CD4-positive, alpha-beta T cell (primary cell): Measurements from ENCODE around the gene GRID1. TPM values are rescaled to one million over a fixed set of nuclear protein-coding genes. Genes with fewer than 3 reads are reported as not detected.

Experiments used
- ATAC-seq: fragments of 200-7000 bp; cut with Tn5 transposase; one replicate; pipeline ENCODE4 v1.10.0; 2022; ENCODE audit warnings: mild to moderate bottlenecking; ENCODE audit not compliant: poor library complexity
- CTCF ChIA-PET: fragments of 350-600 bp; sonication (Branson Sonifier 250); formaldehyde crosslinking; loops from one replicate; lab custom pipeline; 2021; ENCODE audit warnings: antibody characterized with exemption, inconsistent platforms; lab: Charles Lee
- POLR2A ChIA-PET: fragments of 350-600 bp; sonication (Branson Sonifier 250); formaldehyde crosslinking; loops from one replicate; lab custom pipeline; 2021; ENCODE audit warnings: antibody characterized with exemption, inconsistent platforms; lab: Charles Lee
- DNase-seq, 14 experiments: peaks; one replicate each; pipeline ENCODE4 v3.0.0-alpha.2; 2013 to 2020; ENCODE audit warnings: mixed read lengths in 2 of 14
- H3K27ac ChIP-seq, 2 donors: one replicate each; pipeline versions ENCODE4 v1.5.1 to v1.7.0; 2013; ENCODE audit warnings: low read length in 2 of 2, low read depth in 1 of 2, mild to moderate bottlenecking in 1 of 2
- H3K27me3 ChIP-seq, 2 experiments: 1 replicate in 1 of 2; 2 replicates in 1 of 2; pipeline versions ENCODE4 v1.6.1 to v1.7.0; 2013; ENCODE audit warnings: low read length in 2 of 2, control low read depth in 1 of 2, mild to moderate bottlenecking in 1 of 2, moderate library complexity in 1 of 2; ENCODE audit not compliant: insufficient read depth in 2 of 2, control insufficient read depth in 1 of 2
- H3K36me3 ChIP-seq: one replicate; pipeline ENCODE4 v1.6.1; 2013; ENCODE audit warnings: low read length, control low read depth; ENCODE audit not compliant: insufficient read depth
- H3K4me1 ChIP-seq: one replicate; pipeline ENCODE4 v1.6.1; 2013; ENCODE audit warnings: low read length, control low read depth; ENCODE audit not compliant: insufficient read depth
- H3K4me3 ChIP-seq: one replicate; pipeline ENCODE4 v1.5.1; 2013; ENCODE audit warnings: mild to moderate bottlenecking, low read length, moderate library complexity
- H3K9me3 ChIP-seq, 2 experiments: 1 replicate in 1 of 2; 2 replicates in 1 of 2; pipeline versions ENCODE4 v1.6.1 to v1.7.0; 2013; ENCODE audit warnings: low read length in 2 of 2, mild to moderate bottlenecking in 2 of 2, control low read depth in 1 of 2, moderate library complexity in 1 of 2; ENCODE audit not compliant: control insufficient read depth in 1 of 2, insufficient read depth in 1 of 2
- H3K27ac Mint-ChIP-seq: one replicate; pipeline ENCODE4 v1.8.0; 2020; ENCODE audit warnings: mixed read lengths
- H3K27me3 Mint-ChIP-seq: one replicate; pipeline ENCODE4 v1.8.0; 2021; ENCODE audit warnings: mixed read lengths
- H3K36me3 Mint-ChIP-seq: one replicate; pipeline ENCODE4 v1.8.0; 2021; ENCODE audit warnings: low read depth, mixed read lengths
- H3K4me1 Mint-ChIP-seq: one replicate; pipeline ENCODE4 v1.8.0; 2021; ENCODE audit warnings: low read depth, mixed read lengths
- H3K4me3 Mint-ChIP-seq: one replicate; pipeline ENCODE4 v1.8.0; 2020; ENCODE audit warnings: mild to moderate bottlenecking, mixed read lengths
- H3K9me3 Mint-ChIP-seq: one replicate; pipeline ENCODE4 v1.8.0; 2020; ENCODE audit warnings: mixed read lengths
- intact Hi-C, 2 experiments: fragments of 100-400 bp; cut with DNase I in 1 of 2; cut with micrococcal nuclease in 1 of 2; formaldehyde crosslinking; loops; one replicate each; pipeline versions ENCODE4 v1.15.1 to v1.9.0; 2023 to 2025; cut with DNase I, micrococcal nuclease
- total RNA-seq, 174 experiments: library from RNA in 2 of 174; stranded (reverse) in 2 of 174; gene quantifications; one replicate each; pipeline ENCODE4 v1.2.3 and lab custom pipeline; 2021 to 2026
- TF ChIP-seq, protein P1 (sequence below): fragments of 200-600 bp; IDR thresholded peaks from one replicate; pipeline ENCODE4 v1.8.0; 2022; ENCODE audit warnings: antibody characterized with exemption, mild to moderate bottlenecking

The GRID1 gene
- total RNA-seq, 2 experiments from 2014 or later, result not detected

DNA sequence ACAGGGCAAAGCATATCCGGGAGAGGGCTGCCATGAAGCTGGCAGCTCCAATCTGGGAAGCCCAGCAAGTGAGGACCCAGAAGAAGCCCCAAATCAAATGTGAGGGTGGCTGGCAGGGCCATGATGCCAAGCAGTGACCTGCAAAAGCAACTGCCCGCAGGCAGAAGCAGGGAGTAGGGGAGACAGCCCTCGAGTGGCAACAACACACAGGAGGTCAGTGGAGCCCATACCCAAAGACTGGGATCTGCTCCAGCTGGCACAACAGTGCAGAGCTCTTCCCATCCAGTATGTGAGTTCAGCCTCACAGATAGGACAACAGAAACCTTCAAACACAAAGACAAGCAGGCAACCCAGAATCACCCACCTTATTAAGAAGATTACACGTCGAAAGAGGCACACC lies 45.0 kb downstream of the GRID1 start:
- Mint-ChIP-seq H3K4me1 (no peaks in the 10 kb centered on the region), H3K27ac (no peak overlapping the region), H3K27me3 (peaks cover 46% of the 10 kb centered on the region), H3K36me3 (no peaks in the 10 kb centered on the region), H3K9me3 (no peaks in the 10 kb centered on the region), H3K4me3 (no peak overlapping the region)
- TF ChIP-seq, protein P1, sequence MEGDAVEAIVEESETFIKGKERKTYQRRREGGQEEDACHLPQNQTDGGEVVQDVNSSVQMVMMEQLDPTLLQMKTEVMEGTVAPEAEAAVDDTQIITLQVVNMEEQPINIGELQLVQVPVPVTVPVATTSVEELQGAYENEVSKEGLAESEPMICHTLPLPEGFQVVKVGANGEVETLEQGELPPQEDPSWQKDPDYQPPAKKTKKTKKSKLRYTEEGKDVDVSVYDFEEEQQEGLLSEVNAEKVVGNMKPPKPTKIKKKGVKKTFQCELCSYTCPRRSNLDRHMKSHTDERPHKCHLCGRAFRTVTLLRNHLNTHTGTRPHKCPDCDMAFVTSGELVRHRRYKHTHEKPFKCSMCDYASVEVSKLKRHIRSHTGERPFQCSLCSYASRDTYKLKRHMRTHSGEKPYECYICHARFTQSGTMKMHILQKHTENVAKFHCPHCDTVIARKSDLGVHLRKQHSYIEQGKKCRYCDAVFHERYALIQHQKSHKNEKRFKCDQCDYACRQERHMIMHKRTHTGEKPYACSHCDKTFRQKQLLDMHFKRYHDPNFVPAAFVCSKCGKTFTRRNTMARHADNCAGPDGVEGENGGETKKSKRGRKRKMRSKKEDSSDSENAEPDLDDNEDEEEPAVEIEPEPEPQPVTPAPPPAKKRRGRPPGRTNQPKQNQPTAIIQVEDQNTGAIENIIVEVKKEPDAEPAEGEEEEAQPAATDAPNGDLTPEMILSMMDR, result no peak
- ChIA-PET POLR2A (no interaction called here), CTCF (no interaction called here)
- ATAC-seq, result no peak
- Histone ChIP-seq H3K4me1 (no peaks in the 10 kb centered on the region), H3K36me3 (no peaks in the 10 kb centered on the region), H3K9me3 (peaks cover 0 to 5% of the 10 kb centered on the region in 2 experiments), H3K4me3 (no peak overlapping the region), H3K27me3 (peaks cover 0 to 4% of the 10 kb centered on the region in 2 experiments), H3K27ac (no peak overlapping the region)
- DNase-seq, result no peak
- intact Hi-C loops, result no loop called here

DNA sequence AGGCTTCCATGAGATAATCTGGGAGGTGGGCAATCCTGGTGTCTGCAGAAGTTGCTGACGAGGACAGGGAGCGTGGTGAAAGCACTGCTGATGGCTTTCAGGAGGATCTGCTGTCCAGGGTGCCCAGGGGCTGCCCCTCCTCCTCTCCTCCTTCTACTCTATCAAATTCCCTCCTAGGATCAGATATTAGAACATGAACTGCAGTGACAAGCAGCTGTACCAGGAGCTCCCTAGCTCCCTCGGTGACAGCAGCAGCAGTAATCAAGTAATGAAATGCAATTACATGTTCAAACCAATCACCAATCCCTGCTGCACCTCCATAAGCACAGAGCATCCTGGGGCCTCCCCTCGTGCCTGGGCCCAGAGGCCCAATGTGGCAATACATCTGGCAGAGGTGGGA lies 46.9 kb downstream of the GRID1 start:
- intact Hi-C loops, result no loop called here
- ChIA-PET POLR2A (no interaction called here), CTCF (no interaction called here)
- ATAC-seq (no peak), DNase-seq (no peak)
- H3K4me1 ChIP-seq, result no peaks in the 10 kb centered on the region
- H3K27ac ChIP-seq, result no peak overlapping the region
- Mint-ChIP-seq H3K27me3 (peaks cover 44% of the 10 kb centered on the region), H3K36me3 (no peaks in the 10 kb centered on the region), H3K9me3 (no peaks in the 10 kb centered on the region), H3K27ac (no peak overlapping the region), H3K4me3 (no peak overlapping the region), H3K4me1 (no peaks in the 10 kb centered on the region)
- TF ChIP-seq, protein P1, result no peak
- H3K9me3 ChIP-seq, result peaks cover 0 to 5% of the 10 kb centered on the region in 2 experiments
- no peak overlapping the region for H3K4me3 ChIP-seq
- H3K27me3 ChIP-seq, result peaks cover 0 to 4% of the 10 kb centered on the region in 2 experiments
- H3K36me3 ChIP-seq, result no peaks in the 10 kb centered on the region

DNA sequence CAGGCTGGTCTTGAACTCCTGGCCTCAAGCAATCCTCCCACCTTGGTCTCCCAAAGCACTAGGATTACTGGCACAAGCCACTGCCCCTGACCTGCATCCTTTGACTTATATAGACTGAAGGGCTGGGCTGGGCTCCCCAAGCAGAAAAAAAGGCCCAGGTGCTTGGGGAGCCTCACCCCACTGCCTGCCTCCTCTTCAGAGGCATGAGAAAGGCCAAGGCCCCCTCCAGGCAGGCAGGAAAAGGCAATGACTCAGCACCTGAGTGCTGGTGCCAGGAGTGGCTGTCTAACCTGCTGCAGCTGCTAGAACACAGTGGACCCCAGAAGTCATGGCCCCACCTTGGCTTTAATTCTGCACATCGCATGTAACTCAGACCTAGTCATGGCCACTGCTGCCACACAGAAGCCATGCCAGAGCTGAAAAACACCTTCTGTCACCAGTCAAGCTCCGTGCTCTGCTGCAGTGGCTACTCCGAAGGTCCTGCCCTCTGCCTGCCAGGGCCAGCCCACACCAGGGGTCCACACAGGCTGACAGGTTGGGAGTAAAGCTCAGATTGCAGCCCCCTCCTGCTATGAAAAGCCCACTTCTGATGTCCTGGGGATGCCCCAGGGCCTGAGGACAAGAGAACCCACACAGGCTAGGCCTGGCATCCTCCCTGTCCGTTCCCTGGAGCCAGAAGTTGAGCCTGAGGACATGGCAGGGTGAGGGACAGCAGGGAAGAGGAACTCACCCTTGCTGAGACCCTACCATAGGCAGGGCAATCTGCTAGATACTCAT lies 48.5 kb downstream of the GRID1 start:
- Mint-ChIP-seq H3K4me1 (no peaks in the 10 kb centered on the region), H3K27ac (no peak overlapping the region), H3K27me3 (peaks cover 40% of the 10 kb centered on the region), H3K36me3 (no peaks in the 10 kb centered on the region), H3K9me3 (no peaks in the 10 kb centered on the region), H3K4me3 (no peak overlapping the region)
- TF ChIP-seq, protein P1, result no peak
- Histone ChIP-seq H3K4me3 (no peak overlapping the region), H3K9me3 (peaks cover 0 to 5% of the 10 kb centered on the region in 2 experiments), H3K27me3 (peaks cover 0 to 4% of the 10 kb centered on the region in 2 experiments), H3K4me1 (no peaks in the 10 kb centered on the region), H3K36me3 (no peaks in the 10 kb centered on the region), H3K27ac (no peak overlapping the region)
- CTCF ChIA-PET, result no interaction called here
- intact Hi-C loops, result no loop called here
- ATAC-seq, result no peak
- no peak for DNase-seq
- POLR2A ChIA-PET, result no interaction called here
